HG02938 (cell line): Measurements from ENCODE around the gene CCDC74B.
"Not testable (repeated sequence)": the region's sequence is repeated elsewhere in the genome, so short reads cannot be mapped to it uniquely, and the experiment has no call there.

ENCODE experiments used
- ATAC-seq: cut with Tn5 transposase; IDR thresholded peaks from one replicate; pipeline ENCODE4 v1.9.1; 2021; ENCODE audit warnings: mild to moderate bottlenecking, moderate library complexity; ENCODE audit not compliant: unreplicated experiment

CCDC74B gene

GRCh38 chr2:130145006-130145414 lies at the start of gene CCDC74B:
TSS of gene CCDC74B (minus strand) at chr2:130145112. CDS start at chr2:130144996, 116 bp downstream.
- ATAC-seq: peak; percentile 78

DNA sequence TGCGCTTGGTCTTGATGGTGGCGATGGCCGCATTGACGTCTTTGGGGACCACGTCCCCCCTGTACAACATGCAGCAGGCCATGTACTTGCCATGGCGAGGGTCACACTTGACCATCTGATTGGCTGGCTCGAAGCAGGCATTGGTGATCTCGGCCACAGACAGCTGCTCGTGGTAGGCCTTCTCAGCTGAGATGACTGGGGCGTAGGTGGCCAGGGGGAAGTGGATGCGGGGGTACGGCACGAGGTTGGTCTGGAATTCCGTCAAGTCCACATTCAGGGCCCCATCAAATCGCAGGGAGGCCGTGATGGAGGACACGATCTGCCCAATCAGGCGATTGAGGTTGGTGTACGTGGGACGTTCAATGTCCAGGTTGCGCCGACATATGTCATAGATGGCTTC lies 48.9 kb upstream of the CCDC74B start:
- not testable (repeated sequence) for ATAC-seq

DNA sequence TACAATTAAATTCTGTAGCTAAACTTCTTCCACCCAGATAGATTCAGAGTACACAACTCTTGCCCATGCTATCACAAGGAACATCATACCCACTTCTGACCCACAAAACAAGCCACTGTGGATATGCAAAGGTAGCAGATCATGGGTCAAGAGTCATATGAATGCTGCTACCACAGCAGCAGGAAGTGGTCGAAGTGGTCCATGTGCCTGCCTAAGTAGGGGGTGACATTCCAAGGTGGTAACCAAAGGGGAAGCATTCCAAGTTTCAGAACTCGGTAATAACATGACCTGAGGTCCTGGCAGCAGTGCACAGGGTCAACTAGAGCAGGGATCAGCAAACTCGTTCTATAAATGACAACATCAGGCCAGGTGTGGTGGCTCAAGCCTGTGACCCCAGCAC lies 47.5 kb upstream of the CCDC74B start:
- ATAC-seq: not testable (repeated sequence)

DNA sequence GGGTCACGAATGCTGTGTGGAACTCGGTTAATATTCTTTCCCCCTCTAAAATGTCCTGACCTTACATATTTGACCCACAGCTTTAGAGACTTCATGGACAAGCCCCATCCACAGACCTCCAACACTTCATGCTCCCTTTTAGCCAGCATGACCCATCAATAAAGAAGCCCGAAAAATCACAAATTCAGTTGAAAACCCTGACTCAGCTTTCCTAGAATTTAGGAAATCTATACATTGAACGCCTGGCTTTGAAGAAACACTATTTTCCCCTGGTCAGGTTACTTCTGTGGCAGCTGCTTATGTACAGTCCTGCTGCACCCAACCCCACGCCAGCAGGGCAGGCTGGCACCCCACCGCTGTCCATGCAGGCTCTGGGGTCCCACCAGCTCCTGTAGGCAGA lies 46.4 kb upstream of the CCDC74B start:
- ATAC-seq: not testable (repeated sequence)

DNA sequence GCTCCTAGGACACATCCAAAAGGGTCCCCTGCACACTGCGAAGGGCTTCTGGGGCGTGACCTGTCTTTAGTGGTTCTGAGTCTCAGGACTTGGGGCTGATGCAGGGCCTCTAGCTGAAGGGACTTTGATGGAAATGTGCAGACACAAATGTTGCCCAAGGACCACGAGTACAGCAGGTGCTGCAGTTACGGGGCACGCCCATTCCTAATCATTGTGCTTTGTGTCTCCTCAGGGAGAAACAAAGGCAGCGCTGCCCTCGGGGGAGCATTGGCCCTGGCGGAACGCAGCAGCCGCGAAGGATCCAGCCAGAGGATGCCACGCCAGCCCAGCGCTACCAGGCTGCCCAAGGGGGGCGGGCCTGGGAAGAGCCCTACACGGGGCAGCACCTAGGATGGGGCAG lies 45.3 kb upstream of the CCDC74B start:
- no peak for ATAC-seq

DNA sequence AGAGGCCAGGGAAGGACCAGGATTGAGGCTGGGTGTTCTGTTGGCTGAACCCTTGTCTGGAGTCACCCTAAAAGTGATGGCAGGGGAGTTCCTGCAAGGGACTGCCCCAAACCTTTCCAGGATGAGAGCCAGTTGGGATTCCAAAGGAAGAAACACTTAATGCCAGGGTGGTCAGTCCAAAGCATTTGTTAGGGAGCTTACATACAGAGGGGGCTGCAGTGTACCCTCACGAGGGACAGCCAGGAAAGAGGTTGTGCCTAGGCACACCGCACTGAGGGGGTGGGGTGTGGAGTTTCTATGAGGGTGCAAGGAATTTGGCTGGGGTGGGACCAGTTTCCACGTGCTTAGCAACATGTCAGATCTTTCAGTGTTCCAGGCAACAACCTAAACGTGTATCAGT lies 44.0 kb upstream of the CCDC74B start:
- ATAC-seq: not testable (repeated sequence)

- not testable (repeated sequence) for ATAC-seq
Observed at GRCh38 chr2:130187859-130188792, 43.2 kb upstream of the CCDC74B start.

DNA sequence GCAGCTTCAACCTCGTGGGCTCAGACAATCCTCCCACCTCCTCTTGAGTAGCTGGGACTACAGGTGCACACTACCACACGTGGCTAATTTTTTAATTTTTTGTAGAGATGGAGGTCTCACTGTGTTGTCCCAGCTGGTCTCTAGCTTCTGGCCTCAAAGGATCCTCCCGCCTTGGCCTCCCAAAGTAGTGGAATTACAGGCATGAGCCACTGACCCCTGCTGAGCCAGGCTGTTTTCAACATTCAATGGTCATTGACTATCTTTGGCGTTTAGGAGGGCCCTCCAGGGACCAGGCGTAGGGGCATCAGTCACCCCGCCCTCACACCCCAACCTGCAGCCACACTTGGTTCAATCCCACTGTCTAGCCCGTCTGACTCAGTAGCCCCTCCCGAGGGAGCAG lies 42.4 kb upstream of the CCDC74B start:
- ATAC-seq: no peak

DNA sequence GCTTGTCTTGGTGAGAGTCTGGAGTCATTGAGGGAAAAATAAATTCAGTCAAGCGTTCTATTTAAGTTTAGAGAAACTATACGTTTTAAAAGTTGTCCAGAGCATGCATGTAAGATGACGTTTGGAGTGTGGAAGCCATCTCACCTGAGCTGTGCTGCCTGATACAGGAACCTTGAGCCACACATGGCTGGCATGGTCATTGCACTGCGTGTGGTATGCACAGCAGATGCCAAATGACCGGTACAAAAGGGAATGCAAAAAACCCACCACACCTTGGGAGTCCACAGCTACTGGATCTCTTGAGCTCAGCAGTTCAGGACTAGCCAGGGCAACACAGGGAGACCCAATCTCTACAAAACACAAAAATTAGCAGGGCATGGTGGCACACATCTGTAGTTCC lies 41.5 kb upstream of the CCDC74B start:
- no peak for ATAC-seq

GRCh38 chr2:130185896-130186295 lies 41.0 kb upstream of the CCDC74B start:
- no peak for ATAC-seq

DNA sequence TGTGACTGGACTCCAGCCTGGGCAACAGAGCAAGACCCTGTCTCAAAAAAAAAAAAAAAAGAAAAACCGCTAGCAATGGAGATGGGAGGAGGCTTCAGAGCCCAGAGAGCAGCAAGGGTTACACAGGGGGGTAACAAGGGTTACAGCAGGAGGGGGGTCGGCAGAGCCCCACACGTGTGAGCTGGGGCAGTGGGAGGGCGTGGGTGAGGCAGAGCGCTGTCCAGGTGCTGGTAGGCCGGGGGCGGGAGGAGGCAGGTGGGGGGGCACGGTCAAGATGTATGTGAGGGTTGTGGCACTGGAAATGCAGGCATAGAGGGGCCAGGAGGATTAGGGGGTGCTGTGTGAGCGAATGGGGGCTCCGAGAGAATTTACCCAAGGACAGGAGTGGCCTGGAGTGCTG lies 40.5 kb upstream of the CCDC74B start:
- ATAC-seq: no peak

- no peak for ATAC-seq
Observed at GRCh38 chr2:130183512-130184373, 38.8 kb upstream of the CCDC74B start.

DNA sequence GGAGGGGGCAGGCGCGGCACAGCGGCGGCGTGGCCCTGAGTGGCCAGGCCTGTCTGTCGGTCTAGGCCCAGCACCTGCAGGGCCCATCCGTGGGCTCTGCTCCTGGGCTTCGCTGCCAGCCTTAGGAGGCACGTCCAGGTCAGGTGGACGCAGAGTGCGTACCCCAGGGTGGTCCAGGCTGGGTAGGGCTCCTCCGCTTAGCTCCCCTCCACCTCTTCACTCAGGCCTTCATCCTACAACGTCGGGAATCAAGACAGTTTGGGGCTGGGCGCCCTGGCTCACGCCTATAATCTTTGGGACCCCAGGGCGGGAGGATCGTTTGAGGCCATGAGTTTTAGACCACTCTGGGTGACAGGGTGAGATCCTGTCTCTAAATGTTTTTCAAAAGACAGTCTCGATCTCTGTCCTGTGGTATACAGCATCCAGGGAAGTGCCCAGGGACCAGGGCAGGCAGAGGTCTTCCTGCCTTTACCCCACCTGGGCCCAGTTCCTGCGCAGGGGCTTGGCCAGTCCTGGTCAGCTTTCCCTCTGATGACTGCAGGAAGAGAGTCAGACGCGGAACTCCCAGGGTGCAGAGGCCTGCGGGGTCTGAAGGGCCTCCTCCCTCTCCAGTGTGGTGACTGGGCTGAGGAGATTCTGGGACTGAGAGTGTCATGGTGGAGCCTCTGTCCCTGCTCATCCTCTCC lies 38.1 kb upstream of the CCDC74B start:
- not testable (repeated sequence) for ATAC-seq

DNA sequence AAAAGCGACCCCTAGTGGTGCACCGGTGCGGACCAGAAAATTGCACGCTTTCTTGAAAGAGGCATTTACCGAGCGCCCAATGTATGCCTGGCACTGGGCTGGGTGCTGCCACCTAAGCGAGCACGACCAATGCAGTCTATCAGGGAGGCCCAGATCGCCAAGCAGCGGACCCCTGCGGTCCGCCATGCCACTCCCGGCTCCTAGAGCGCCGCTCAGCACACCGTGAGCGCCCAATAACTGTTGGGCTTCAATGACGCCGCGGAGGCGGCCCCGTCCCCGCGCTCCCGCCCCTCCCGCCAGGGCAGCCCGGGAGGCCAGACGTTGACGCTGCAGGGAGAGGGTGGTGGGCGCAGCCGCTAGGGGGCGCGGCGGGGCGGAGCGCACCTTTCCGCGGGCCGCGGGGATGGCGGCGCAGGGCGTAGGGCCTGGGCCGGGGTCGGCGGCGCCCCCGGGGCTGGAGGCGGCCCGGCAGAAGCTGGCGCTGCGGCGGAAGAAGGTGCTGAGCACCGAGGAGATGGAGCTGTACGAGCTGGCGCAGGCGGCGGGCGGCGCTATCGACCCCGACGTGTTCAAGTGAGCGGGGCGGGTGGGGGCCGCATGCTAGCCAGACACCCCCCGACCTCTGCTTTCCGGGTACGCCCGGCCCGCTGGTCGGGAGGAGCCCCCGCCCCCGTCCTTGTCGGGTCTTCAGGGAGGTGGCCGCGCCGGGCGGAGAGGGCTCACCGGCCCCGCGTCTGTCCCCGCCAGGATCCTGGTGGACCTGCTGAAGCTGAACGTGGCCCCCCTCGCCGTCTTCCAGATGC lies 37.2 kb upstream of the CCDC74B start, which contains the start of gene MZT2B:
Gene MZT2B, plus strand, starts transcription at position 383 of the 803 bp plus-strand sequence. Its CDS starts 21 bp downstream, at position 404.
- peak; percentile 80 for ATAC-seq

DNA sequence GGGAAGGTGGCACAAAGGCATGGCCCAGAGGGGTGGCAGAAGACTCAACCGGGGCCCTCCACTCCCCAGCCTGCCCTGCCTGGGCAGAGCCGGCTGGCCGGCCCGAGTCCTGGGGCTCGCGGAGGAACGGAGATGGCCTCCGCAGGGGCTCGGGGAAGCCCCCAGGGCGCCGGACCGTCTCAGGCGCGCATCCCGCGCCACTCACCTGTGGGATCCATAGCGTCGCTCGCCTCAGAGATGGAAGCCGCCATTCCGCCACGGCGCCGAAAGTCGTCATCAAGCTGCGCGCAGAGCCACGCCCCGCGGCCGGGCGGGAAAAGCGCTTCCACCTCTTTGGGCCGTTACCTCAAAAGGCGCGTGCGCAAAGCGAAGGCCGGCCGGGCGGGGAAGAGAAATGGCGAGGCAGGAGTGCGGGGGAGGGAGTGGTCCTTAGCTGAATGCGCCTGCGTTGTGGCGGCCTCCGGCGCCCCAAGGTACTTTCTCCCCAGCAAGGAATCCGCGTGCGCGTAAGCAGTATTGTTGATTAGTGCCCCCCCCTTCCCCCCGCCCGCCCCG lies 36.5 kb upstream of the CCDC74B start, which contains the start of gene SMPD4:
Gene SMPD4, minus strand, starts transcription at position 278 of the 555 bp plus-strand sequence. CDS start 5,010 bp downstream, outside the sequence.
- ATAC-seq: peak; percentile 56

- not testable (repeated sequence) for ATAC-seq
Observed at GRCh38 chr2:130180404-130181324, 35.8 kb upstream of the CCDC74B start.

DNA sequence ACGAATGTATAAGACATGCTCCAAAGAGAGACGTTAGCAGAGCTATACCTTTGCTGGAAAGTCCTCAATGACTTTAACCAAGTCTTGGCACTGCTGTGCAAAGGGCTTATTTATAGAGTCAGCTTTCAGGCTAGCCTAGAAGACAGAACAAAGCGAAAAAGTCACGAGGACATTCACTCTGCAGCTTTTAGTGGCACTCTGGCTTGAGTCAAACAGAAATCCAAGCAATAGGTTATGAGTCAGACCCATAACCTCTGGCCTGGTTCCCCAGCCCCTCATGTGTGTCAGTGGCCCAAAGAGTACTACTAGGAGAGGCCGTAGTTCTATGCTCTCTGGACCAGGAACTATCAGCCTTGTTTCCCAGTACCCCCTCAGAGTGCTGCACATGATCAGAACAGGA lies 30.0 kb upstream of the CCDC74B start:
- ATAC-seq: not testable (repeated sequence)

- no peak for ATAC-seq
Observed at GRCh38 chr2:130169896-130170295, 25.0 kb upstream of the CCDC74B start.
